NCI-H510A treated with DMSO at 0.1 percent for 48 hours (cell line): ENCODE measurements around the gene ZNF410.
"Not testable (repeated sequence)": the region's sequence is repeated elsewhere in the genome, so short reads cannot be mapped to it uniquely, and the experiment has no call there.

Experiments
- DNase-seq: peaks from one replicate; lab custom pipeline; 2025; lab: John Stamatoyannopoulos, UW

The ZNF410 gene

GRCh38 chr14:73887694-73888459 is 1.2 kb downstream of the ZNF410 start:
- no peak for DNase-seq

GRCh38 chr14:73888460-73888725 is 1.7 kb downstream of the ZNF410 start:
- no peak for DNase-seq

- DNase-seq = no peak
Measured at GRCh38 chr14:73888971-73889370, 2.3 kb downstream of the ZNF410 start.

GRCh38 chr14:73889376-73889775 is 2.7 kb downstream of the ZNF410 start:
- DNase-seq = no peak

- not testable (repeated sequence) for DNase-seq
Measured at GRCh38 chr14:73894180-73894687, 7.6 kb downstream of the ZNF410 start.

- no peak for DNase-seq
Measured at GRCh38 chr14:73895939-73896338, 9.3 kb downstream of the ZNF410 start.

- DNase-seq = no peak
Measured at GRCh38 chr14:73896521-73896920, 9.9 kb downstream of the ZNF410 start.

- no peak for DNase-seq
Measured at GRCh38 chr14:73903028-73903427, 16.4 kb downstream of the ZNF410 start.

- no peak for DNase-seq
Measured at GRCh38 chr14:73909681-73910080, 23.0 kb downstream of the ZNF410 start.

- no peak for DNase-seq
Measured at GRCh38 chr14:73913256-73913655, 26.6 kb downstream of the ZNF410 start.

GRCh38 chr14:73916324-73916723 is 29.7 kb downstream of the ZNF410 start:
- DNase-seq = no peak

GRCh38 chr14:73919457-73919856 is 32.8 kb downstream of the ZNF410 start:
- DNase-seq = not testable (repeated sequence)

- DNase-seq = no peak
Measured at GRCh38 chr14:73924337-73924736, 37.7 kb downstream of the ZNF410 start.

GRCh38 chr14:73935666-73936065 is 49.0 kb downstream of the ZNF410 start:
- no peak for DNase-seq

- no peak for DNase-seq
Measured at GRCh38 chr14:73936548-73936947, 49.9 kb downstream of the ZNF410 start.

- DNase-seq = no peak
Measured at GRCh38 chr14:73937012-73937411, 50.4 kb downstream of the ZNF410 start.

- DNase-seq = no peak
Measured at GRCh38 chr14:73942180-73942579, 55.5 kb downstream of the ZNF410 start.

GRCh38 chr14:73943083-73943482 is 56.4 kb downstream of the ZNF410 start:
- DNase-seq = no peak

GRCh38 chr14:73944432-73945158 is 57.9 kb downstream of the ZNF410 start:
- DNase-seq = no peak

- DNase-seq = no peak
Measured at GRCh38 chr14:73945159-73945670, 58.6 kb downstream of the ZNF410 start.

GRCh38 chr14:73949752-73950734 is 63.4 kb downstream of the ZNF410 start, which contains the start of the genes COQ6 and FAM161B:
COQ6 (plus strand) TSS chr14:73950302; CDS start chr14:73950333, 31 bp downstream.
FAM161B (minus strand) TSS chr14:73950094; CDS start chr14:73950026, 68 bp downstream.
- DNase-seq = peak; percentile 97

GRCh38 chr14:73953731-73954130 is 67.1 kb downstream of the ZNF410 start:
- DNase-seq = no peak
